ENCODE results near the gene RAX.

The RAX gene

GRCh38 chr18:59232309-59233016, 40.8 kb downstream of the RAX start:
- no peak overlapping the region for H3K4me3 ChIP-seq (ENCODE audit: low read length in 2 of 2)
- H2AK5ac ChIP-seq (ENCODE audit: low read depth, low read length): no peak overlapping the region
- no peak overlapping the region for H4K91ac ChIP-seq (ENCODE audit: low read depth, low read length, poor library complexity)
- no peak overlapping the region for H2BK15ac ChIP-seq (ENCODE audit: low read length)
- no peak overlapping the region for H3K9ac ChIP-seq (ENCODE audit: low read depth, low read length, poor library complexity)
- H4K8ac ChIP-seq (ENCODE audit: low read depth, low read length): no peak overlapping the region
- no peak overlapping the region for H2BK5ac ChIP-seq (ENCODE audit: low read length)
- no peak overlapping the region for H2BK120ac ChIP-seq (ENCODE audit: low read depth, low read length)
- no peak overlapping the region for H3K14ac ChIP-seq (ENCODE audit: low read length)
- H3K36me3 ChIP-seq (replicated peaks in 1 of 2; ENCODE audit: control insufficient read depth in 2 of 2, insufficient read depth in 2 of 2, low read length in 2 of 2): no peaks in the 10 kb centered on the region
- no peak overlapping the region for H2BK12ac ChIP-seq (ENCODE audit: low read length)
- H3K79me1 ChIP-seq (ENCODE audit: low read depth, low read length): no peaks in the 10 kb centered on the region
- H3K23ac ChIP-seq (ENCODE audit: low read depth, low read length, poor library complexity): no peak overlapping the region
- H3K9me3 ChIP-seq (replicated peaks in 1 of 2; ENCODE audit: control insufficient read depth in 2 of 2, insufficient read depth in 1 of 2, low read depth in 1 of 2, low read length in 2 of 2): no peaks in the 10 kb centered on the region
- no peak overlapping the region for H2AFZ ChIP-seq (ENCODE audit: low read length)
- no peak overlapping the region for H3K4me2 ChIP-seq (ENCODE audit: insufficient read depth, low read length, poor library complexity, severe bottlenecking)
- no peaks in the 10 kb centered on the region for H3K4me1 ChIP-seq (ENCODE audit: control insufficient read depth in 2 of 2, insufficient read depth in 1 of 2, low read depth in 1 of 2, low read length in 2 of 2)
- H3K27ac ChIP-seq (replicated peaks; ENCODE audit: low read length): no peak overlapping the region
- no peak overlapping the region for H3K18ac ChIP-seq (ENCODE audit: low read length)
- no peak for DNase-seq (ENCODE audit: low spot score)
- peaks cover 0 to 24% (median 0%) of the 10 kb centered on the region in 3 experiments for H3K27me3 ChIP-seq (ENCODE audit: control insufficient read depth in 3 of 3, insufficient read depth in 3 of 3, low read depth in 1 of 3, low read length in 3 of 3)
- no peak overlapping the region for H3K4ac ChIP-seq (ENCODE audit: low read length)
- no CpG with 5 or more reads among the region's 5 CpGs for WGBS, 2 donors (ENCODE audit: extremely low coverage in 2 of 2, insufficient read length in 2 of 2, insufficient replicate concordance in 1 of 2)

GRCh38 chr18:59231877-59232276, 41.4 kb downstream of the RAX start:
- H4K8ac ChIP-seq (ENCODE audit: low read depth, low read length): no peak overlapping the region

GRCh38 chr18:59231114-59231513, 42.1 kb downstream of the RAX start:
- H2AK5ac ChIP-seq (ENCODE audit: low read depth, low read length): no peak overlapping the region
- H3K4me1 ChIP-seq (ENCODE audit: control insufficient read depth in 2 of 2, insufficient read depth in 1 of 2, low read depth in 1 of 2, low read length in 2 of 2): no peaks in the 10 kb centered on the region
- no peak overlapping the region for H3K4ac ChIP-seq (ENCODE audit: low read length)
- no peak overlapping the region for H2BK15ac ChIP-seq (ENCODE audit: low read length)
- no peak overlapping the region for H3K9ac ChIP-seq (ENCODE audit: low read depth, low read length, poor library complexity)
- H2BK120ac ChIP-seq (ENCODE audit: low read depth, low read length): no peak overlapping the region
- DNase-seq (ENCODE audit: low spot score): no peak
- no peak overlapping the region for H2BK5ac ChIP-seq (ENCODE audit: low read length)
- H2AFZ ChIP-seq (ENCODE audit: low read length): no peak overlapping the region
- no peak overlapping the region for H3K14ac ChIP-seq (ENCODE audit: low read length)
- H4K8ac ChIP-seq (ENCODE audit: low read depth, low read length): no peak overlapping the region
- peaks cover 0 to 31% (median 0%) of the 10 kb centered on the region in 3 experiments for H3K27me3 ChIP-seq (ENCODE audit: control insufficient read depth in 3 of 3, insufficient read depth in 3 of 3, low read depth in 1 of 3, low read length in 3 of 3)
- H3K18ac ChIP-seq (ENCODE audit: low read length): no peak overlapping the region
- no CpG with 5 or more reads among the region's 5 CpGs for WGBS, 2 donors (ENCODE audit: extremely low coverage in 2 of 2, insufficient read length in 2 of 2, insufficient replicate concordance in 1 of 2)
- H3K23ac ChIP-seq (ENCODE audit: low read depth, low read length, poor library complexity): no peak overlapping the region
- H3K79me1 ChIP-seq (ENCODE audit: low read depth, low read length): no peaks in the 10 kb centered on the region
- no peaks in the 10 kb centered on the region for H3K9me3 ChIP-seq (replicated peaks in 1 of 2; ENCODE audit: control insufficient read depth in 2 of 2, insufficient read depth in 1 of 2, low read depth in 1 of 2, low read length in 2 of 2)
- no peak overlapping the region for H3K4me2 ChIP-seq (ENCODE audit: insufficient read depth, low read length, poor library complexity, severe bottlenecking)
- H2BK12ac ChIP-seq (ENCODE audit: low read length): no peak overlapping the region
- H3K4me3 ChIP-seq (ENCODE audit: low read length in 2 of 2): no peak overlapping the region
- no peaks in the 10 kb centered on the region for H3K36me3 ChIP-seq (replicated peaks in 1 of 2; ENCODE audit: control insufficient read depth in 2 of 2, insufficient read depth in 2 of 2, low read length in 2 of 2)
- H3K27ac ChIP-seq (replicated peaks; ENCODE audit: low read length): no peak overlapping the region
- H4K91ac ChIP-seq (ENCODE audit: low read depth, low read length, poor library complexity): no peak overlapping the region

More at GRCh38 chr18:59231877-59232276, 41.4 kb downstream of the RAX start:
- no peak overlapping the region for H3K9ac ChIP-seq (ENCODE audit: low read depth, low read length, poor library complexity)
- no peaks in the 10 kb centered on the region for H3K4me1 ChIP-seq (ENCODE audit: control insufficient read depth in 2 of 2, insufficient read depth in 1 of 2, low read depth in 1 of 2, low read length in 2 of 2)
- H3K36me3 ChIP-seq (replicated peaks in 1 of 2; ENCODE audit: control insufficient read depth in 2 of 2, insufficient read depth in 2 of 2, low read length in 2 of 2): no peaks in the 10 kb centered on the region
- H3K79me1 ChIP-seq (ENCODE audit: low read depth, low read length): no peaks in the 10 kb centered on the region
- H3K4me3 ChIP-seq (ENCODE audit: low read length in 2 of 2): no peak overlapping the region
- H3K27me3 ChIP-seq (ENCODE audit: control insufficient read depth in 3 of 3, insufficient read depth in 3 of 3, low read depth in 1 of 3, low read length in 3 of 3): peaks cover 0 to 24% (median 0%) of the 10 kb centered on the region in 3 experiments
- H4K91ac ChIP-seq (ENCODE audit: low read depth, low read length, poor library complexity): no peak overlapping the region
- no peaks in the 10 kb centered on the region for H3K9me3 ChIP-seq (replicated peaks in 1 of 2; ENCODE audit: control insufficient read depth in 2 of 2, insufficient read depth in 1 of 2, low read depth in 1 of 2, low read length in 2 of 2)
- no peak overlapping the region for H2AFZ ChIP-seq (ENCODE audit: low read length)
- WGBS, 2 donors (ENCODE audit: extremely low coverage in 2 of 2, insufficient read length in 2 of 2, insufficient replicate concordance in 1 of 2): no CpG with 5 or more reads among the region's 2 CpGs
- no peak overlapping the region for H2BK15ac ChIP-seq (ENCODE audit: low read length)
- H3K14ac ChIP-seq (ENCODE audit: low read length): no peak overlapping the region
- H3K4me2 ChIP-seq (ENCODE audit: insufficient read depth, low read length, poor library complexity, severe bottlenecking): no peak overlapping the region
- no peak overlapping the region for H2BK12ac ChIP-seq (ENCODE audit: low read length)
- H3K27ac ChIP-seq (replicated peaks; ENCODE audit: low read length): no peak overlapping the region
- no peak overlapping the region for H3K18ac ChIP-seq (ENCODE audit: low read length)
- no peak overlapping the region for H3K4ac ChIP-seq (ENCODE audit: low read length)
- no peak overlapping the region for H2AK5ac ChIP-seq (ENCODE audit: low read depth, low read length)
- no peak for DNase-seq (ENCODE audit: low spot score)
- H2BK5ac ChIP-seq (ENCODE audit: low read length): no peak overlapping the region
- H3K23ac ChIP-seq (ENCODE audit: low read depth, low read length, poor library complexity): no peak overlapping the region
- no peak overlapping the region for H2BK120ac ChIP-seq (ENCODE audit: low read depth, low read length)

GRCh38 chr18:59229701-59230443, 43.4 kb downstream of the RAX start:
- H3K27me3 ChIP-seq (ENCODE audit: control insufficient read depth in 3 of 3, insufficient read depth in 3 of 3, low read depth in 1 of 3, low read length in 3 of 3): peaks cover 0 to 43% (median 0%) of the 10 kb centered on the region in 3 experiments
- no peaks in the 10 kb centered on the region for H3K36me3 ChIP-seq (replicated peaks in 1 of 2; ENCODE audit: control insufficient read depth in 2 of 2, insufficient read depth in 2 of 2, low read length in 2 of 2)
- H3K27ac ChIP-seq (replicated peaks; ENCODE audit: low read length): no peak overlapping the region
- no peaks in the 10 kb centered on the region for H3K79me1 ChIP-seq (ENCODE audit: low read depth, low read length)
- H3K18ac ChIP-seq (ENCODE audit: low read length): no peak overlapping the region
- H2AK5ac ChIP-seq (ENCODE audit: low read depth, low read length): no peak overlapping the region
- H3K4ac ChIP-seq (ENCODE audit: low read length): no peak overlapping the region
- H3K9ac ChIP-seq (ENCODE audit: low read depth, low read length, poor library complexity): no peak overlapping the region
- H3K9me3 ChIP-seq (replicated peaks in 1 of 2; ENCODE audit: control insufficient read depth in 2 of 2, insufficient read depth in 1 of 2, low read depth in 1 of 2, low read length in 2 of 2): no peaks in the 10 kb centered on the region
- H2AFZ ChIP-seq (ENCODE audit: low read length): no peak overlapping the region
- no peak overlapping the region for H2BK120ac ChIP-seq (ENCODE audit: low read depth, low read length)
- H2BK5ac ChIP-seq (ENCODE audit: low read length): no peak overlapping the region
- WGBS, 2 donors (ENCODE audit: extremely low coverage in 2 of 2, insufficient read length in 2 of 2, insufficient replicate concordance in 1 of 2): no CpG with 5 or more reads among the region's 6 CpGs
- H3K4me1 ChIP-seq (ENCODE audit: control insufficient read depth in 2 of 2, insufficient read depth in 1 of 2, low read depth in 1 of 2, low read length in 2 of 2): no peaks in the 10 kb centered on the region
- no peak overlapping the region for H4K91ac ChIP-seq (ENCODE audit: low read depth, low read length, poor library complexity)
- no peak overlapping the region for H2BK12ac ChIP-seq (ENCODE audit: low read length)
- H4K8ac ChIP-seq (ENCODE audit: low read depth, low read length): no peak overlapping the region
- no peak overlapping the region for H3K23ac ChIP-seq (ENCODE audit: low read depth, low read length, poor library complexity)
- no peak overlapping the region for H2BK15ac ChIP-seq (ENCODE audit: low read length)
- H3K14ac ChIP-seq (ENCODE audit: low read length): no peak overlapping the region
- H3K4me3 ChIP-seq (ENCODE audit: low read length in 2 of 2): no peak overlapping the region
- DNase-seq (ENCODE audit: low spot score): no peak
- H3K4me2 ChIP-seq (ENCODE audit: insufficient read depth, low read length, poor library complexity, severe bottlenecking): no peak overlapping the region
